ENCODE data around the gene CD82. TPM values are rescaled to one million over a fixed set of nuclear protein-coding genes. Genes with fewer than 3 reads are reported as not detected.
"Not testable (repeated sequence)": the region's sequence is repeated elsewhere in the genome, so short reads cannot be mapped to it uniquely, and the experiment has no call there.

The CD82 gene
- total and polyA plus RNA-seq, 3 donors from 2014 or later, result 5.0 to 13.7 (median 13.0) TPM

DNA sequence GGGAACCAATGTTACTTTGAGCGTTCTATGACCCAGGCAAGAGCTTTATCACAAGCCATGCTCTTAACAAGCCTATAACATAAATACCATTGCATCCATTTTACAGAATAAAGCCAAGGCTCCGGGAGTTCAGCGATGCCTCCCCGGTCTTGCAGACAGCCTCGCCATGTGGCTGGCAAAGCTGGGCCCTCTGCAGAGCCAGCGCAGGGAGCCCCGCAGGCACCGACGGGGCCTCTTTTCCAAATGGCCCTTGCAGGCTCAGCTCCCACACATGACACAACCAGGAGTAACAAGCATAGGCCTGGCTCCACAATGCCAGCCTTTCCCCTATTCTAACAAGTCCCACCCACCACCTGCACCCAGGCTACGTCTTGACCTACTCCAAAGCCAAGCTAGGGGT, 89.1 kb downstream of the CD82 start:
- intact Hi-C loops (cut with DNase I; ENCODE audit: low total_unique reads), result no loop called here
- Histone ChIP-seq H3K4me3 (no peak overlapping the region), H3K27ac (no peak overlapping the region), H3K4me1 (peaks cover 4% of the 10 kb centered on the region), H3K9me3 (no peaks in the 10 kb centered on the region), H3K27me3 (no peaks in the 10 kb centered on the region), H3K36me3 (ENCODE audit: low read depth, missing control alignments) (no peaks in the 10 kb centered on the region)
- TF ChIP-seq, protein P1, sequence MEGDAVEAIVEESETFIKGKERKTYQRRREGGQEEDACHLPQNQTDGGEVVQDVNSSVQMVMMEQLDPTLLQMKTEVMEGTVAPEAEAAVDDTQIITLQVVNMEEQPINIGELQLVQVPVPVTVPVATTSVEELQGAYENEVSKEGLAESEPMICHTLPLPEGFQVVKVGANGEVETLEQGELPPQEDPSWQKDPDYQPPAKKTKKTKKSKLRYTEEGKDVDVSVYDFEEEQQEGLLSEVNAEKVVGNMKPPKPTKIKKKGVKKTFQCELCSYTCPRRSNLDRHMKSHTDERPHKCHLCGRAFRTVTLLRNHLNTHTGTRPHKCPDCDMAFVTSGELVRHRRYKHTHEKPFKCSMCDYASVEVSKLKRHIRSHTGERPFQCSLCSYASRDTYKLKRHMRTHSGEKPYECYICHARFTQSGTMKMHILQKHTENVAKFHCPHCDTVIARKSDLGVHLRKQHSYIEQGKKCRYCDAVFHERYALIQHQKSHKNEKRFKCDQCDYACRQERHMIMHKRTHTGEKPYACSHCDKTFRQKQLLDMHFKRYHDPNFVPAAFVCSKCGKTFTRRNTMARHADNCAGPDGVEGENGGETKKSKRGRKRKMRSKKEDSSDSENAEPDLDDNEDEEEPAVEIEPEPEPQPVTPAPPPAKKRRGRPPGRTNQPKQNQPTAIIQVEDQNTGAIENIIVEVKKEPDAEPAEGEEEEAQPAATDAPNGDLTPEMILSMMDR (IDR thresholded peaks at IDR 0.05), result no peak
- no peak for TF ChIP-seq POLR2A (IDR thresholded peaks at IDR 0.05)
- WGBS, 2 donors, result 92 to 93% methylated on average over 9 to 10 of the region's 10 CpGs
- DNase-seq, result no peak

DNA sequence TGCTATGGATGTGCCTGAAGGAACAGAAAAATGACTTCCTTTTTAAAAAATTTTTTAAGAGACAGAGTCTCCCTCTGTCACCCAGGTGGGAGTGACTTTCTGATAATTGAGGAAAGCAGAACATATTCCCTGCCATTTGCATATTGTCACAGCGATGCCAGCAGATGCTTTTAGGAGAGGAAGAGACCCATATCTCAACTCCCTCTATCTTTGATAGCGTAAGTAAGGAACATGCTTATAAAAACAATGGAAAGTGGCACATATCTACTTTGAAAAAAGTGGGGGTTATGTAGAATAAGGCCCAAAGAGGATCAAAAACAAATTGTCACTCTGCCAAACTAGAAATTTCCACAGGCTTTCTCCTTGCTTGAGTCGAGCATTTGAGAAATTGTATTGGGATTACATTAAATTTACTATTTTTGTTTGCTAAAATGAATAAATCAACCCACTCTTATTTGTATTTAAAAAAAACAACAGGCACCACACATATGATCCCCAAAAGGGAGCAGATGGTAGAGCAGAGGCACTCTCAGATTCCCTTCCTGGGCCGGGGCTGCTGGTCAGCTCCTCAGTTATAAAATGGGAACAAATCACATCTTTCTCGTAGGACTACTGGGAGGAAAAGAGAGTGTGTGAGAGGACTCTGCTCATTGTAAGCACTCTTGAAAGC, 92.5 kb downstream of the CD82 start:
- no peak for DNase-seq
- Histone ChIP-seq H3K27me3 (no peaks in the 10 kb centered on the region), H3K4me3 (no peak overlapping the region), H3K36me3 (ENCODE audit: low read depth, missing control alignments) (no peaks in the 10 kb centered on the region), H3K9me3 (no peaks in the 10 kb centered on the region), H3K27ac (no peak overlapping the region), H3K4me1 (peaks cover 23% of the 10 kb centered on the region)
- intact Hi-C loops (cut with DNase I; ENCODE audit: low total_unique reads), result no loop called here
- 74 to 78% methylated on average over 5 of the region's 5 CpGs for WGBS, 2 donors
- TF ChIP-seq, protein P1 (IDR thresholded peaks at IDR 0.05), result no peak
- TF ChIP-seq POLR2A (IDR thresholded peaks at IDR 0.05), result no peak

DNA sequence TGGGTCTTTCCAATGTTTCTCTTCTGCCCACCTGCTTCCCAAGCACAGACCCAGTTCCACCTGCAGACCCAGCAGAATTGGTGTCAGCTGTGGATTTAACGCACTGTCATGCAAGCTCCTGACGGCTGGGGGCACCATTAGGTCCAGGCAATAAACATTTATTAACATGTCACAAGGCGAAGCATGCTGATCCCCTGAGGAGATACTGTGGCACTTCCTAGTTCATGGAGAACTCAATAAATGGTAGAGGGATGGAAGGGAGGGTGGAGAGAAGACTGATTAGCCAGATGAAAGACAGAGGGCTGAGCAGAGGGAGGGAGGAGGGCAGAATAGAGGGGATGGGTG, 93.0 kb downstream of the CD82 start:
- Histone ChIP-seq H3K36me3 (ENCODE audit: low read depth, missing control alignments) (no peaks in the 10 kb centered on the region), H3K4me3 (no peak overlapping the region), H3K4me1 (peaks cover 23% of the 10 kb centered on the region), H3K27me3 (no peaks in the 10 kb centered on the region), H3K27ac (no peak overlapping the region), H3K9me3 (no peaks in the 10 kb centered on the region)
- intact Hi-C loops (cut with DNase I; ENCODE audit: low total_unique reads), result no loop called here
- no peak for DNase-seq
- TF ChIP-seq POLR2A (IDR thresholded peaks at IDR 0.05), result no peak
- TF ChIP-seq, protein P1 (IDR thresholded peaks at IDR 0.05), result no peak
- 71 to 72% methylated on average over 3 of the region's 3 CpGs for WGBS, 2 donors

DNA sequence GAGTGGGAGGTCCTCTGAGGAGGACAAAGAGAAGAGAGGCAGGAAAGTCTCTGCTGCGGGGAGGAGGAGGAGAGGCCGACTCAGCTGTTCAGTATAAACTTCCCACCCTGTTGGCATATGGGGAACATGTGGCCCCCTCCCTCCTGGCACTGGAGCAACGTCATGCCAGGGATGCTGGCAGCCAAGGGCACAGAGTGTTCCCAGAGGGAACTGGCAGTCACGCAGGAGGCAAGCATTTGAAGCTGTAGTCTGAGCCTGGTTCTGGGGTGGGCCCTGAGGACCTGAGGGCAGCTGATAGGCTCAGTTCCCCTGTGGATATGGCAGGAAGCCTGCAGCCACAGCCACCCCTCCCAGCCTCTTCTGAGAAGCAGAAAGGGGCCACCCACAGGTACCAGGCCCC, 94.2 kb downstream of the CD82 start:
- DNase-seq, result peak; percentile 67
- no peaks in the 10 kb centered on the region for H3K9me3 ChIP-seq
- WGBS, 2 donors, result 58 to 59% methylated on average over 2 to 4 of the region's 4 CpGs
- peaks cover 23% of the 10 kb centered on the region for H3K4me1 ChIP-seq
- no peaks in the 10 kb centered on the region for H3K27me3 ChIP-seq
- intact Hi-C loops (cut with DNase I; ENCODE audit: low total_unique reads), result no loop called here
- H3K4me3 ChIP-seq, result no peak overlapping the region
- peak overlapping the region in 1 of 2 donors; percentile 33 for H3K27ac ChIP-seq
- TF ChIP-seq, protein P1 (IDR thresholded peaks at IDR 0.05), result no peak
- no peak for TF ChIP-seq POLR2A (IDR thresholded peaks at IDR 0.05)
- H3K36me3 ChIP-seq (ENCODE audit: low read depth, missing control alignments), result no peaks in the 10 kb centered on the region

DNA sequence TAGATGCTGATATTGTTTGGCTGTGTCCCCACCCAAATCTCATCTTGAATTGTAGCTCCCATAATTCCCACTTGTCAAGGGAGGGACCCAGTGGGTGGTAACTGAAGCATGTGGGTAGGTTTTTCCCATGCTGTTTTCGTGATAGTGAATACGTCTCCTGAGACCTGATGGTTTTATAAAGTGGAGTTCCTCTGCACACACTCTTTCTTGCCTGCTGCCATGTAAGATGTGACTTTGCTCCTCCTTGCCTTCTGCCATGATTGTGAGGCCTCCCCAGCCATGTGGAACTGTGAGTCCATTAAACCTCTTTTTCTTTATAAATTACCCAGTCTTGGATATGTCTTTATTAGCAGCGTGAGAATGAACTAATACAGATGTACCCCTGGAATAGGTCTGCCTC, 95.1 kb downstream of the CD82 start:
- intact Hi-C loops (cut with DNase I; ENCODE audit: low total_unique reads), result not testable (repeated sequence)

More for the DNA sequence above, 95.1 kb downstream of the CD82 start:
- H3K27ac ChIP-seq, result peak overlapping the region in 1 of 2 donors; percentile 72
- 80 to 88% methylated on average over 3 of the region's 3 CpGs for WGBS, 2 donors
- H3K4me3 ChIP-seq; H3K9me3 ChIP-seq; H3K27me3 ChIP-seq; H3K36me3 ChIP-seq (ENCODE audit: low read depth, missing control alignments); DNase-seq: not testable (repeated sequence)
- H3K4me1 ChIP-seq, result peaks cover 23% of the 10 kb centered on the region
